ENCODE measurements around the gene TTLL11. TPM values are rescaled to one million over a fixed set of nuclear protein-coding genes. Genes with fewer than 3 reads are reported as not detected.

Gene TTLL11
- total and polyA plus RNA-seq, 4 donors = 1.4 to 4.5 (median 3.6) TPM

DNA sequence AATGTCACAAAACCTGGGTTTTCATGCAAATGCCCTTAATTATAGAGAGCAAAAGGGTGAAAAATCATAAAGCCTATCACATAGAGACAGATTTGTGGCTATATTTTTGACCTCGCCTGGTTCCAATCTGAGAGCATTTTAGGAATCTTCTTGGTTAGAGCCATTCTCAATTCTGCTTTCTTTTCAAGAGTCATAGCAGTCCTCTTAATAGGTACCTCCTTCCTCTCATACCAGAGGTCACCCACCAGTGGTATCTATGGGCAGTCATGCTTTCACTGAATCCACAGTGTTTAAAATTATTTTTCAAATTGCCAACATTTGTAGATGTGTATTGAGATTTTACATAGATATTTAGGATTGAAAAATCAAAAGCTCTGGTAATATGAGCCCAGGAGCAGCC is 226.2 kb downstream of the TTLL11 start:
- Histone ChIP-seq H3K36me3 (ENCODE audit: control insufficient read depth in 4 of 4, insufficient read depth in 3 of 4, low read depth in 1 of 4, low read length in 3 of 4) (no peaks in the 10 kb centered on the region), H3K27ac (ENCODE audit: low read depth in 1 of 2, low read length in 2 of 2) (no peak overlapping the region), H3K4me1 (ENCODE audit: control insufficient read depth in 4 of 4, insufficient read depth in 4 of 4, low read length in 3 of 4) (no peaks in the 10 kb centered on the region), H3K4me3 (ENCODE audit: low read depth in 1 of 3, low read length in 3 of 3) (no peak overlapping the region), H3K9me3 (ENCODE audit: control insufficient read depth in 4 of 4, low read length in 3 of 4) (no peaks in the 10 kb centered on the region), H3K9ac (ENCODE audit: low read depth in 1 of 2, low read length in 2 of 2) (no peak overlapping the region), H3K27me3 (ENCODE audit: control insufficient read depth in 4 of 4, insufficient read depth in 4 of 4, low read length in 3 of 4) (no peaks in the 10 kb centered on the region)
- WGBS = 98% methylated on average over 1 of the region's 1 CpG
- TF ChIP-seq JUND (IDR thresholded peaks at IDR 0.05) (no peak), EGR1 (IDR thresholded peaks at IDR 0.05; ENCODE audit: low read depth in 2 of 2) (no peak), TAF1 (conservative IDR thresholded peaks at IDR 0.05) (no peak), HNF4G (IDR thresholded peaks at IDR 0.05) (no peak), FOXA2 (IDR thresholded peaks at IDR 0.05) (no peak), YY1 (IDR thresholded peaks at IDR 0.05) (no peak), RAD21 (IDR thresholded peaks at IDR 0.05) (no peak), NR2F2 (IDR thresholded peaks at IDR 0.05) (no peak), SP1 (IDR thresholded peaks at IDR 0.05) (no peak), FOXA1 (IDR thresholded peaks at IDR 0.05) (no peak)
- TF ChIP-seq, protein P1, sequence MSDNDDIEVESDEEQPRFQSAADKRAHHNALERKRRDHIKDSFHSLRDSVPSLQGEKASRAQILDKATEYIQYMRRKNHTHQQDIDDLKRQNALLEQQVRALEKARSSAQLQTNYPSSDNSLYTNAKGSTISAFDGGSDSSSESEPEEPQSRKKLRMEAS (IDR thresholded peaks at IDR 0.05) = no peak
- TF ChIP-seq, protein P2, sequence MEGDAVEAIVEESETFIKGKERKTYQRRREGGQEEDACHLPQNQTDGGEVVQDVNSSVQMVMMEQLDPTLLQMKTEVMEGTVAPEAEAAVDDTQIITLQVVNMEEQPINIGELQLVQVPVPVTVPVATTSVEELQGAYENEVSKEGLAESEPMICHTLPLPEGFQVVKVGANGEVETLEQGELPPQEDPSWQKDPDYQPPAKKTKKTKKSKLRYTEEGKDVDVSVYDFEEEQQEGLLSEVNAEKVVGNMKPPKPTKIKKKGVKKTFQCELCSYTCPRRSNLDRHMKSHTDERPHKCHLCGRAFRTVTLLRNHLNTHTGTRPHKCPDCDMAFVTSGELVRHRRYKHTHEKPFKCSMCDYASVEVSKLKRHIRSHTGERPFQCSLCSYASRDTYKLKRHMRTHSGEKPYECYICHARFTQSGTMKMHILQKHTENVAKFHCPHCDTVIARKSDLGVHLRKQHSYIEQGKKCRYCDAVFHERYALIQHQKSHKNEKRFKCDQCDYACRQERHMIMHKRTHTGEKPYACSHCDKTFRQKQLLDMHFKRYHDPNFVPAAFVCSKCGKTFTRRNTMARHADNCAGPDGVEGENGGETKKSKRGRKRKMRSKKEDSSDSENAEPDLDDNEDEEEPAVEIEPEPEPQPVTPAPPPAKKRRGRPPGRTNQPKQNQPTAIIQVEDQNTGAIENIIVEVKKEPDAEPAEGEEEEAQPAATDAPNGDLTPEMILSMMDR (IDR thresholded peaks at IDR 0.05; ENCODE audit: low read depth, low read length, missing input control) = no peak
- TF ChIP-seq, protein P3, sequence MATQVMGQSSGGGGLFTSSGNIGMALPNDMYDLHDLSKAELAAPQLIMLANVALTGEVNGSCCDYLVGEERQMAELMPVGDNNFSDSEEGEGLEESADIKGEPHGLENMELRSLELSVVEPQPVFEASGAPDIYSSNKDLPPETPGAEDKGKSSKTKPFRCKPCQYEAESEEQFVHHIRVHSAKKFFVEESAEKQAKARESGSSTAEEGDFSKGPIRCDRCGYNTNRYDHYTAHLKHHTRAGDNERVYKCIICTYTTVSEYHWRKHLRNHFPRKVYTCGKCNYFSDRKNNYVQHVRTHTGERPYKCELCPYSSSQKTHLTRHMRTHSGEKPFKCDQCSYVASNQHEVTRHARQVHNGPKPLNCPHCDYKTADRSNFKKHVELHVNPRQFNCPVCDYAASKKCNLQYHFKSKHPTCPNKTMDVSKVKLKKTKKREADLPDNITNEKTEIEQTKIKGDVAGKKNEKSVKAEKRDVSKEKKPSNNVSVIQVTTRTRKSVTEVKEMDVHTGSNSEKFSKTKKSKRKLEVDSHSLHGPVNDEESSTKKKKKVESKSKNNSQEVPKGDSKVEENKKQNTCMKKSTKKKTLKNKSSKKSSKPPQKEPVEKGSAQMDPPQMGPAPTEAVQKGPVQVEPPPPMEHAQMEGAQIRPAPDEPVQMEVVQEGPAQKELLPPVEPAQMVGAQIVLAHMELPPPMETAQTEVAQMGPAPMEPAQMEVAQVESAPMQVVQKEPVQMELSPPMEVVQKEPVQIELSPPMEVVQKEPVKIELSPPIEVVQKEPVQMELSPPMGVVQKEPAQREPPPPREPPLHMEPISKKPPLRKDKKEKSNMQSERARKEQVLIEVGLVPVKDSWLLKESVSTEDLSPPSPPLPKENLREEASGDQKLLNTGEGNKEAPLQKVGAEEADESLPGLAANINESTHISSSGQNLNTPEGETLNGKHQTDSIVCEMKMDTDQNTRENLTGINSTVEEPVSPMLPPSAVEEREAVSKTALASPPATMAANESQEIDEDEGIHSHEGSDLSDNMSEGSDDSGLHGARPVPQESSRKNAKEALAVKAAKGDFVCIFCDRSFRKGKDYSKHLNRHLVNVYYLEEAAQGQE (IDR thresholded peaks at IDR 0.05) = no peak
- TF ChIP-seq, protein P4, sequence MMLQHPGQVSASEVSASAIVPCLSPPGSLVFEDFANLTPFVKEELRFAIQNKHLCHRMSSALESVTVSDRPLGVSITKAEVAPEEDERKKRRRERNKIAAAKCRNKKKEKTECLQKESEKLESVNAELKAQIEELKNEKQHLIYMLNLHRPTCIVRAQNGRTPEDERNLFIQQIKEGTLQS (IDR thresholded peaks at IDR 0.05) = no peak
- DNase-seq (ENCODE audit: low spot score) = no peak

- WGBS = 97% methylated on average over 7 of the region's 7 CpGs
- Histone ChIP-seq H3K9ac (ENCODE audit: low read depth in 1 of 2, low read length in 2 of 2) (no peak overlapping the region), H3K4me1 (ENCODE audit: control insufficient read depth in 4 of 4, insufficient read depth in 4 of 4, low read length in 3 of 4) (no peaks in the 10 kb centered on the region), H3K4me3 (ENCODE audit: low read depth in 1 of 3, low read length in 3 of 3) (no peak overlapping the region), H3K9me3 (ENCODE audit: control insufficient read depth in 4 of 4, low read length in 3 of 4) (no peaks in the 10 kb centered on the region), H3K27me3 (ENCODE audit: control insufficient read depth in 4 of 4, insufficient read depth in 4 of 4, low read length in 3 of 4) (no peaks in the 10 kb centered on the region), H3K27ac (ENCODE audit: low read depth in 1 of 2, low read length in 2 of 2) (no peak overlapping the region), H3K36me3 (ENCODE audit: control insufficient read depth in 4 of 4, insufficient read depth in 3 of 4, low read depth in 1 of 4, low read length in 3 of 4) (no peaks in the 10 kb centered on the region)
- no peak for DNase-seq (ENCODE audit: low spot score)
- TF ChIP-seq FOXA1 (IDR thresholded peaks at IDR 0.05) = no peak
- TF ChIP-seq NR2F2 (IDR thresholded peaks at IDR 0.05) = no peak
- TF ChIP-seq RXRA (IDR thresholded peaks at IDR 0.05) = no peak
- TF ChIP-seq, protein P3 (IDR thresholded peaks at IDR 0.05) = no peak
- no peak for TF ChIP-seq JUND (IDR thresholded peaks at IDR 0.05)
Measured at GRCh38 chr9:121865884-121866283, 227.2 kb downstream of the TTLL11 start.
